Vagina (tissue), 2 donors: ENCODE data around the gene GRAMD2A.

Source experiments
- CTCF ChIP-seq, 3 experiments: fragments of 450-650 bp in 2 of 3; fragments of 200-600 bp in 1 of 3; sonication (generic) in 1 of 3; IDR thresholded peaks; one replicate each; pipeline ENCODE4 v1.5.1; 2017 to 2019; ENCODE audit warnings: antibody characterized with exemption in 3 of 3, mild to moderate bottlenecking in 2 of 3, moderate library complexity in 2 of 3
- POLR2AphosphoS5 ChIP-seq, 2 donors: sonication (generic); formaldehyde crosslinking; IDR thresholded peaks; one replicate each; pipeline ENCODE4 v1.9.0; 2017; ENCODE audit warnings: antibody characterized with exemption in 2 of 2, mild to moderate bottlenecking in 2 of 2, low read depth in 1 of 2; ENCODE audit not compliant: insufficient read depth in 1 of 2

GRCh38 chr15:72217216-72217615, 19.6 kb upstream of the GRAMD2A start:
- TF ChIP-seq CTCF (IDR thresholded peaks at IDR 0.05) (no peak), POLR2AphosphoS5 (IDR thresholded peaks at IDR 0.05; ENCODE audit: insufficient read depth in 1 of 2, low read depth in 1 of 2) (no peak)
